ENCODE measurements around the gene BORA.

GRCh38 chr13:72678312-72678711 is 49.4 kb upstream of the BORA start:
- TF ChIP-seq CTCF (IDR thresholded peaks at IDR 0.05), result no peak
- no peak for TF ChIP-seq POLR2A (IDR thresholded peaks at IDR 0.05)
